ENCODE results near the gene TMEM260.

TMEM260 gene

DNA sequence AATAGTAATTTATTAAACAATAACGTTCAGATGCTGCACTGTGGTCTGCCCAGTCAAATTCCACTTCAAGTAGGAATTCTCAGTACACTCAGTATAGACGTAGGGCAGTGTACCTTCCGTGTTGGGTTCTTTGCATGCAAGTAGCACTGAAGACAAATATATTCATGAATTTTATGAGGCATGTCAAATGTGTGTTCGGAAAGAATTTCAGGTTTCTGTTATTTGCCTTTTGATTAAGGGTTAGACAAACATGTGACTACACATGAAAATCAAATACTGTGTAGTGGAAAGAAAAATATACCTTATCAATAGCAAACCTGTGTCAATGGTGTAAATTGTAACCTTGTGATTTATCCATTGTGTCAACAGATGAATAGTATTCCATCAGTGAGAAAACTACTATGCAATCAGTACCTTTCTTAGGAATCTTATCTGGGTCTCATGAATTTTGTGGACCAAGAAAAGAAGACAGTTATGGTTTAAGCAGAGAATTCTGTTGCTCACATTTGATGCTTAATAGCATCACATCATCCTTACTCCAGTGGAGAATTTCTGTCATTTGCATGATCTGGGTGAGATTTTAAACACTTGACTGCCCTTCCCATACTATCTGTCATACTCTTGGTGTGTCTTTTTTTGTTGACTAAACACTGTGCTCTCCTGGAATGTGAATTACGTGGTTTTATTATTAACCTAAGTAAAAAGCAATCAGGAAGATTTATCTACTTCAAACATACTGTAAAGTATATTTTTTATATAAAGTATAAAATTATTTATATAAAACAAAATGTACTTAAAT, 13.3 kb downstream of the TMEM260 start:
- ATAC-seq = no peak
- TF ChIP-seq, protein P1, sequence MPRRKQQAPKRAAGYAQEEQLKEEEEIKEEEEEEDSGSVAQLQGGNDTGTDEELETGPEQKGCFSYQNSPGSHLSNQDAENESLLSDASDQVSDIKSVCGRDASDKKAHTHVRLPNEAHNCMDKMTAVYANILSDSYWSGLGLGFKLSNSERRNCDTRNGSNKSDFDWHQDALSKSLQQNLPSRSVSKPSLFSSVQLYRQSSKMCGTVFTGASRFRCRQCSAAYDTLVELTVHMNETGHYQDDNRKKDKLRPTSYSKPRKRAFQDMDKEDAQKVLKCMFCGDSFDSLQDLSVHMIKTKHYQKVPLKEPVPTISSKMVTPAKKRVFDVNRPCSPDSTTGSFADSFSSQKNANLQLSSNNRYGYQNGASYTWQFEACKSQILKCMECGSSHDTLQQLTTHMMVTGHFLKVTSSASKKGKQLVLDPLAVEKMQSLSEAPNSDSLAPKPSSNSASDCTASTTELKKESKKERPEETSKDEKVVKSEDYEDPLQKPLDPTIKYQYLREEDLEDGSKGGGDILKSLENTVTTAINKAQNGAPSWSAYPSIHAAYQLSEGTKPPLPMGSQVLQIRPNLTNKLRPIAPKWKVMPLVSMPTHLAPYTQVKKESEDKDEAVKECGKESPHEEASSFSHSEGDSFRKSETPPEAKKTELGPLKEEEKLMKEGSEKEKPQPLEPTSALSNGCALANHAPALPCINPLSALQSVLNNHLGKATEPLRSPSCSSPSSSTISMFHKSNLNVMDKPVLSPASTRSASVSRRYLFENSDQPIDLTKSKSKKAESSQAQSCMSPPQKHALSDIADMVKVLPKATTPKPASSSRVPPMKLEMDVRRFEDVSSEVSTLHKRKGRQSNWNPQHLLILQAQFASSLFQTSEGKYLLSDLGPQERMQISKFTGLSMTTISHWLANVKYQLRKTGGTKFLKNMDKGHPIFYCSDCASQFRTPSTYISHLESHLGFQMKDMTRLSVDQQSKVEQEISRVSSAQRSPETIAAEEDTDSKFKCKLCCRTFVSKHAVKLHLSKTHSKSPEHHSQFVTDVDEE (CRISPR knock-in tag; IDR thresholded peaks at IDR 0.05) = no peak
- no peak for TF ChIP-seq CSDC2 (CRISPR knock-in tag; IDR thresholded peaks at IDR 0.05)
- TF ChIP-seq, protein P2, sequence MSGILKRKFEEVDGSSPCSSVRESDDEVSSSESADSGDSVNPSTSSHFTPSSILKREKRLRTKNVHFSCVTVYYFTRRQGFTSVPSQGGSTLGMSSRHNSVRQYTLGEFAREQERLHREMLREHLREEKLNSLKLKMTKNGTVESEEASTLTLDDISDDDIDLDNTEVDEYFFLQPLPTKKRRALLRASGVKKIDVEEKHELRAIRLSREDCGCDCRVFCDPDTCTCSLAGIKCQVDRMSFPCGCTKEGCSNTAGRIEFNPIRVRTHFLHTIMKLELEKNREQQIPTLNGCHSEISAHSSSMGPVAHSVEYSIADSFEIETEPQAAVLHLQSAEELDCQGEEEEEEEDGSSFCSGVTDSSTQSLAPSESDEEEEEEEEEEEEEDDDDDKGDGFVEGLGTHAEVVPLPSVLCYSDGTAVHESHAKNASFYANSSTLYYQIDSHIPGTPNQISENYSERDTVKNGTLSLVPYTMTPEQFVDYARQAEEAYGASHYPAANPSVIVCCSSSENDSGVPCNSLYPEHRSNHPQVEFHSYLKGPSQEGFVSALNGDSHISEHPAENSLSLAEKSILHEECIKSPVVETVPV (CRISPR knock-in tag; IDR thresholded peaks at IDR 0.05) = no peak
- TF ChIP-seq, protein P3, sequence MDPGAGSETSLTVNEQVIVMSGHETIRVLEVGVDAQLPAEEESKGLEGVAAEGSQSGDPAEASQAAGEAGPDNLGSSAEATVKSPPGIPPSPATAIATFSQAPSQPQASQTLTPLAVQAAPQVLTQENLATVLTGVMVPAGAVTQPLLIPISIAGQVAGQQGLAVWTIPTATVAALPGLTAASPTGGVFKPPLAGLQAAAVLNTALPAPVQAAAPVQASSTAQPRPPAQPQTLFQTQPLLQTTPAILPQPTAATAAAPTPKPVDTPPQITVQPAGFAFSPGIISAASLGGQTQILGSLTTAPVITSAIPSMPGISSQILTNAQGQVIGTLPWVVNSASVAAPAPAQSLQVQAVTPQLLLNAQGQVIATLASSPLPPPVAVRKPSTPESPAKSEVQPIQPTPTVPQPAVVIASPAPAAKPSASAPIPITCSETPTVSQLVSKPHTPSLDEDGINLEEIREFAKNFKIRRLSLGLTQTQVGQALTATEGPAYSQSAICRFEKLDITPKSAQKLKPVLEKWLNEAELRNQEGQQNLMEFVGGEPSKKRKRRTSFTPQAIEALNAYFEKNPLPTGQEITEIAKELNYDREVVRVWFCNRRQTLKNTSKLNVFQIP (CRISPR knock-in tag; IDR thresholded peaks at IDR 0.05; ENCODE audit: borderline replicate concordance, low read depth) = no peak
- TF ChIP-seq, protein P4, sequence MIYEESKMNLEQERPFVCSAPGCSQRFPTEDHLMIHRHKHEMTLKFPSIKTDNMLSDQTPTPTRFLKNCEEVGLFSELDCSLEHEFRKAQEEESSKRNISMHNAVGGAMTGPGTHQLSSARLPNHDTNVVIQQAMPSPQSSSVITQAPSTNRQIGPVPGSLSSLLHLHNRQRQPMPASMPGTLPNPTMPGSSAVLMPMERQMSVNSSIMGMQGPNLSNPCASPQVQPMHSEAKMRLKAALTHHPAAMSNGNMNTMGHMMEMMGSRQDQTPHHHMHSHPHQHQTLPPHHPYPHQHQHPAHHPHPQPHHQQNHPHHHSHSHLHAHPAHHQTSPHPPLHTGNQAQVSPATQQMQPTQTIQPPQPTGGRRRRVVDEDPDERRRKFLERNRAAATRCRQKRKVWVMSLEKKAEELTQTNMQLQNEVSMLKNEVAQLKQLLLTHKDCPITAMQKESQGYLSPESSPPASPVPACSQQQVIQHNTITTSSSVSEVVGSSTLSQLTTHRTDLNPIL (CRISPR knock-in tag; IDR thresholded peaks at IDR 0.05; ENCODE audit: low read depth) = no peak
- no peak for TF ChIP-seq ZFP30 (CRISPR knock-in tag; IDR thresholded peaks at IDR 0.05)
- no peak for TF ChIP-seq SNAI2 (CRISPR knock-in tag; IDR thresholded peaks at IDR 0.05)
- TF ChIP-seq PPARA (CRISPR knock-in tag; IDR thresholded peaks at IDR 0.05; ENCODE audit: borderline replicate concordance) = no peak
- TF ChIP-seq RARB (CRISPR knock-in tag; IDR thresholded peaks at IDR 0.05) = no peak
- TF ChIP-seq ZFP3 (CRISPR knock-in tag; IDR thresholded peaks at IDR 0.05) = no peak

DNA sequence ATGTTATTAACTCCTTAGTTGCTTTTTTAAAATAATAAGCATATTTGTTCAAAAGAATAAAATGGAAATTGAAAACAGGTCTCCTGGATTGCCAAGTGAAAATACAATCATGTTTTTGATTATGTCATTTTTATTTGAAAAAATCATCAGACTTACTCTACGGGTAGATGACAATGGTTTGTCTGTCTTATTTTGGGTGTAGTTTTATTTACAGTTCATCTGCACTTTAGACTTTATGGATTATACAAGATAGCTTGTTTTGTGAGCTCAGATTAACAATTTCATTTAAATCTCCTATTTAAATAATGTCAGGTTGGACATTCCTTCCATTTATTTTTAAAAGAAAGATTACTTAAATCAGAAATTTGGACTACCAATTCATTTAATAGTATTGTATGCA, 14.8 kb downstream of the TMEM260 start:
- no peak for TF ChIP-seq ZFP30 (CRISPR knock-in tag; IDR thresholded peaks at IDR 0.05)
- no peak for TF ChIP-seq OSR1 (CRISPR knock-in tag; IDR thresholded peaks at IDR 0.05)
- TF ChIP-seq ZFP3 (CRISPR knock-in tag; IDR thresholded peaks at IDR 0.05) = no peak
- no peak for TF ChIP-seq RARB (CRISPR knock-in tag; IDR thresholded peaks at IDR 0.05)
- TF ChIP-seq, protein P5, sequence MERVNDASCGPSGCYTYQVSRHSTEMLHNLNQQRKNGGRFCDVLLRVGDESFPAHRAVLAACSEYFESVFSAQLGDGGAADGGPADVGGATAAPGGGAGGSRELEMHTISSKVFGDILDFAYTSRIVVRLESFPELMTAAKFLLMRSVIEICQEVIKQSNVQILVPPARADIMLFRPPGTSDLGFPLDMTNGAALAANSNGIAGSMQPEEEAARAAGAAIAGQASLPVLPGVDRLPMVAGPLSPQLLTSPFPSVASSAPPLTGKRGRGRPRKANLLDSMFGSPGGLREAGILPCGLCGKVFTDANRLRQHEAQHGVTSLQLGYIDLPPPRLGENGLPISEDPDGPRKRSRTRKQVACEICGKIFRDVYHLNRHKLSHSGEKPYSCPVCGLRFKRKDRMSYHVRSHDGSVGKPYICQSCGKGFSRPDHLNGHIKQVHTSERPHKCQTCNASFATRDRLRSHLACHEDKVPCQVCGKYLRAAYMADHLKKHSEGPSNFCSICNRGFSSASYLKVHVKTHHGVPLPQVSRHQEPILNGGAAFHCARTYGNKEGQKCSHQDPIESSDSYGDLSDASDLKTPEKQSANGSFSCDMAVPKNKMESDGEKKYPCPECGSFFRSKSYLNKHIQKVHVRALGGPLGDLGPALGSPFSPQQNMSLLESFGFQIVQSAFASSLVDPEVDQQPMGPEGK (CRISPR knock-in tag; IDR thresholded peaks at IDR 0.05; ENCODE audit: borderline replicate concordance) = no peak
- no peak for TF ChIP-seq ARNTL (CRISPR knock-in tag; IDR thresholded peaks at IDR 0.05; ENCODE audit: borderline replicate concordance, low read depth)
- TF ChIP-seq, protein P1 (CRISPR knock-in tag; IDR thresholded peaks at IDR 0.05) = no peak
- no peak for TF ChIP-seq ESRRG (CRISPR knock-in tag; IDR thresholded peaks at IDR 0.05)
- no peak for TF ChIP-seq BACH2 (CRISPR knock-in tag; IDR thresholded peaks at IDR 0.05; ENCODE audit: borderline replicate concordance)
- no peak for TF ChIP-seq SNAI2 (CRISPR knock-in tag; IDR thresholded peaks at IDR 0.05)
- TF ChIP-seq TOX (CRISPR knock-in tag; IDR thresholded peaks at IDR 0.05; ENCODE audit: borderline replicate concordance) = no peak
- no peak for TF ChIP-seq ZNF8 (CRISPR knock-in tag; IDR thresholded peaks at IDR 0.05)
- ATAC-seq = no peak

Data from SK-N-SH treated with all-trans-retinoic acid at 6 μM for 48 hours (cell line).